Measurements from ENCODE around the gene ABCA3. TPM values are rescaled to one million over a fixed set of nuclear protein-coding genes. Genes with fewer than 3 reads are reported as not detected.

ABCA3 gene
- total and polyA plus RNA-seq, 2 of the 8 experiments (the other 6 are each of a cell fraction or from before 2014, with no cell fraction given), result 5.7 to 7.9 TPM

- no peak for DNase-seq (ENCODE audit: low read depth in 1 of 2, low spot score in 2 of 2)
- Histone ChIP-seq H2BK15ac (ENCODE audit: low read length) (no peak overlapping the region), H4K8ac (ENCODE audit: extremely low read depth, insufficient read depth, low read length) (no peak overlapping the region), H3K23me2 (ENCODE audit: low read depth, low read length) (no peaks in the 10 kb centered on the region), H2BK20ac (ENCODE audit: low read length) (no peak overlapping the region), H4K20me1 (replicated peaks in 1 of 2; ENCODE audit: control insufficient read depth in 1 of 2, insufficient read depth in 2 of 2, low read length in 2 of 2) (no peaks in the 10 kb centered on the region), H3K56ac (replicated peaks; ENCODE audit: insufficient read length, low read depth, low read length) (no peak overlapping the region), H2AK5ac (ENCODE audit: low read depth, low read length) (no peak overlapping the region), H3K27me3 (replicated peaks in 1 of 4; ENCODE audit: control insufficient read depth in 3 of 4, extremely low read depth in 1 of 4, insufficient read depth in 3 of 4, low read length in 3 of 4) (no peaks in the 10 kb centered on the region), H2BK12ac (ENCODE audit: low read depth, low read length) (no peak overlapping the region), H4K91ac (replicated peaks; ENCODE audit: insufficient read length, low read length) (no peak overlapping the region), H3K4me3 (ENCODE audit: extremely low read depth in 1 of 4, insufficient read depth in 2 of 4, low read depth in 3 of 4, low read length in 4 of 4) (no peak overlapping the region), H3K14ac (ENCODE audit: insufficient read length) (no peak overlapping the region), H3K9me3 (ENCODE audit: insufficient read depth in 2 of 2, low read depth in 1 of 2, low read length in 1 of 2) (no peaks in the 10 kb centered on the region), H4K5ac (ENCODE audit: insufficient read length, low read depth, low read length) (no peak overlapping the region), H3K18ac (ENCODE audit: extremely low read depth, low read length) (no peak overlapping the region), H2BK120ac (replicated peaks; ENCODE audit: low read depth, low read length) (no peak overlapping the region), H3K4me2 (ENCODE audit: insufficient read depth in 1 of 2, low read depth in 2 of 2, low read length in 2 of 2) (no peak overlapping the region), H3K23ac (ENCODE audit: insufficient read length) (no peak overlapping the region), H3K27ac (ENCODE audit: low read depth, low read length) (no peak overlapping the region), H3K4ac (replicated peaks; ENCODE audit: insufficient read length, low read depth, low read length) (no peak overlapping the region), H3K4me1 (replicated peaks in 1 of 4; ENCODE audit: control insufficient read depth in 3 of 4, insufficient read depth in 4 of 4, low read length in 3 of 4) (no peaks in the 10 kb centered on the region; a peak in 1 of 7 replicates), H3K79me1 (ENCODE audit: low read depth, low read length) (no peaks in the 10 kb centered on the region), H3K36me3 (ENCODE audit: control insufficient read depth in 2 of 4, insufficient read depth in 4 of 4, low read length in 3 of 4) (no peaks in the 10 kb centered on the region), H2AFZ (ENCODE audit: low read length) (no peak overlapping the region), H3K9ac (replicated peaks in 1 of 4; ENCODE audit: extremely low read depth in 1 of 4, low read depth in 3 of 4, low read length in 3 of 4) (no peak overlapping the region), H2BK5ac (ENCODE audit: low read depth, low read length) (no peak overlapping the region; the same call in 1 of the 2 replicates), H3K79me2 (ENCODE audit: control insufficient read depth in 1 of 2, insufficient read depth in 2 of 2, low read length in 2 of 2) (no peaks in the 10 kb centered on the region)
- TF ChIP-seq GTF2F1 (IDR thresholded peaks at IDR 0.05; ENCODE audit: borderline replicate concordance, low read depth, low read length) (no peak), USF2 (IDR thresholded peaks at IDR 0.05; ENCODE audit: low read length) (no peak), CEBPB (IDR thresholded peaks at IDR 0.05; ENCODE audit: low read depth, low read length) (no peak), ASH2L (IDR thresholded peaks at IDR 0.05; ENCODE audit: low read length) (no peak), POU5F1 (IDR thresholded peaks at IDR 0.05; ENCODE audit: low read depth, low read length) (no peak), PHF8 (conservative IDR thresholded peaks at IDR 0.05; ENCODE audit: low read depth, low read length) (no peak), TAF1 (IDR thresholded peaks at IDR 0.05; ENCODE audit: low read depth, low read length) (no peak), ATF3 (IDR thresholded peaks at IDR 0.05; ENCODE audit: insufficient read depth, low read depth, low read length) (no peak)
- POLR2A ChIA-PET (ENCODE audit: partially characterized antibody), result interaction anchor here (2.3 to 5.2 kb wide), 2 partner anchors 10 to 16 kb away, joined by 7 to 28 read pairs; no protein-coding TSS in a partner anchor
- FAIRE-seq, result no peak
- CTCF ChIA-PET (ENCODE audit: partially characterized antibody), result interaction anchor here (2.0 kb wide), 1 partner anchor 10 kb away, joined by 16 read pairs; no protein-coding TSS in a partner anchor
- WGBS, 2 experiments (ENCODE audit: extremely low coverage in 1 of 2, insufficient coverage in 1 of 2, insufficient read length in 1 of 2, insufficient replicate concordance in 2 of 2, low coverage in 1 of 2, low lambda C conversion rate in 2 of 2, missing lambda C conversion rate in 1 of 2), result 91% methylated on average over 15 of the region's 17 CpGs; no CpG with 5 or more reads in 1 of the 2 experiments
Observed at GRCh38 chr16:2286550-2286949, 54.0 kb downstream of the ABCA3 start.

All from H1 (cell line).